ENCODE results near the gene SERPING1.

Gene SERPING1

GRCh38 chr11:57640068-57640800 is 42.7 kb downstream of the SERPING1 start:
- CTCF ChIA-PET: interaction anchor here (0.7 to 14.0 kb wide), 46 partner anchors 9 to 298 kb away, joined by 3 to 401 read pairs (median 6); partner anchors contain the start of genes CLP1, RTN4RL2, SERPING1 and SLC43A1
- WGBS (ENCODE audit: insufficient coverage): 48% methylated on average over 8 of the region's 9 CpGs

GRCh38 chr11:57641011-57641807 is 43.7 kb downstream of the SERPING1 start:
- Histone ChIP-seq H3K4me1 (ENCODE audit: control extremely low read depth in 1 of 4, control insufficient read depth in 4 of 4, insufficient read depth in 4 of 4, low read length in 3 of 4) (peaks cover 12 to 84% (median 55%) of the 10 kb centered on the region in 4 experiments), H3K4me3 (ENCODE audit: control insufficient read depth in 1 of 7, extremely low read depth in 1 of 7, insufficient read depth in 4 of 7, low read depth in 2 of 7, low read length in 6 of 7) (peak overlapping the region in 3 of 7 experiments; percentile 16 to 92 (median 92)), H3K27ac (ENCODE audit: insufficient read depth in 1 of 2, low read depth in 1 of 2, low read length in 2 of 2, poor library complexity in 1 of 2, severe bottlenecking in 2 of 2) (no peak overlapping the region), H3K36me3 (ENCODE audit: control insufficient read depth in 4 of 4, insufficient read depth in 4 of 4, low read length in 3 of 4) (peaks cover 0 to 12% (median 1%) of the 10 kb centered on the region in 4 experiments), H3K9me3 (ENCODE audit: control extremely low read depth in 1 of 5, control insufficient read depth in 4 of 5, insufficient read depth in 2 of 5, low read depth in 1 of 5, low read length in 4 of 5) (no peaks in the 10 kb centered on the region), H3K27me3 (replicated peaks in 2 of 5; ENCODE audit: control insufficient read depth in 4 of 5, insufficient read depth in 5 of 5, low read length in 4 of 5) (peaks cover 0 to 7% (median 1%) of the 10 kb centered on the region in 5 experiments)
- ChIA-PET CTCF (interaction anchor here (0.6 to 14.0 kb wide), 48 partner anchors 8 to 296 kb away, joined by 3 to 401 read pairs (median 5); partner anchors contain the start of genes CLP1, RTN4RL2, SERPING1 and SLC43A1), POLR2A (interaction anchor here (0.6 to 3.3 kb wide), 5 partner anchors 72 to 110 kb away, joined by 3 to 18 read pairs (median 3); partner anchors contain the start of genes SELENOH, TIMM10 and UBE2L6)
- 53% methylated on average over 6 of the region's 7 CpGs for WGBS (ENCODE audit: insufficient coverage)
- peak; percentile 67 to 83 (median 78) for DNase-seq

More at GRCh38 chr11:57640068-57640800, 42.7 kb downstream of the SERPING1 start:
- peak overlapping the region; percentile 16 to 92 (median 88) for H3K4me3 ChIP-seq (ENCODE audit: control insufficient read depth in 1 of 7, extremely low read depth in 1 of 7, insufficient read depth in 4 of 7, low read depth in 2 of 7, low read length in 6 of 7)
- H3K9me3 ChIP-seq (ENCODE audit: control extremely low read depth in 1 of 5, control insufficient read depth in 4 of 5, insufficient read depth in 2 of 5, low read depth in 1 of 5, low read length in 4 of 5): no peaks in the 10 kb centered on the region
- POLR2A ChIA-PET: interaction anchor here (0.6 to 3.3 kb wide), 6 partner anchors 8 to 109 kb away, joined by 3 to 18 read pairs (median 3); partner anchors contain the start of genes SELENOH, TIMM10 and UBE2L6
- H3K4me1 ChIP-seq (ENCODE audit: control extremely low read depth in 1 of 4, control insufficient read depth in 4 of 4, insufficient read depth in 4 of 4, low read length in 3 of 4): peaks cover 7 to 74% (median 45%) of the 10 kb centered on the region in 4 experiments
- peak overlapping the region; percentile 25 to 66 for H3K27ac ChIP-seq (ENCODE audit: insufficient read depth in 1 of 2, low read depth in 1 of 2, low read length in 2 of 2, poor library complexity in 1 of 2, severe bottlenecking in 2 of 2)
- H3K36me3 ChIP-seq (ENCODE audit: control insufficient read depth in 4 of 4, insufficient read depth in 4 of 4, low read length in 3 of 4): peaks cover 0 to 12% (median 1%) of the 10 kb centered on the region in 4 experiments
- no peak for DNase-seq
- no peaks in the 10 kb centered on the region for H3K27me3 ChIP-seq (replicated peaks in 2 of 5; ENCODE audit: control insufficient read depth in 4 of 5, insufficient read depth in 5 of 5, low read length in 4 of 5)

GRCh38 chr11:57643802-57644201 is 46.3 kb downstream of the SERPING1 start:
- H3K4me1 ChIP-seq (ENCODE audit: control extremely low read depth in 1 of 4, control insufficient read depth in 4 of 4, insufficient read depth in 4 of 4, low read length in 3 of 4): peaks cover 19 to 93% (median 68%) of the 10 kb centered on the region in 4 experiments
- no peaks in the 10 kb centered on the region for H3K9me3 ChIP-seq (ENCODE audit: control extremely low read depth in 1 of 5, control insufficient read depth in 4 of 5, insufficient read depth in 2 of 5, low read depth in 1 of 5, low read length in 4 of 5)
- peaks cover 0 to 12% (median 1%) of the 10 kb centered on the region in 4 experiments for H3K36me3 ChIP-seq (ENCODE audit: control insufficient read depth in 4 of 4, insufficient read depth in 4 of 4, low read length in 3 of 4)
- POLR2A ChIA-PET: no interaction called here
- H3K4me3 ChIP-seq (ENCODE audit: control insufficient read depth in 1 of 7, extremely low read depth in 1 of 7, insufficient read depth in 4 of 7, low read depth in 2 of 7, low read length in 6 of 7): no peak overlapping the region
- H3K27ac ChIP-seq (ENCODE audit: insufficient read depth in 1 of 2, low read depth in 1 of 2, low read length in 2 of 2, poor library complexity in 1 of 2, severe bottlenecking in 2 of 2): no peak overlapping the region
- WGBS (ENCODE audit: insufficient coverage): 86% methylated on average over 3 of the region's 3 CpGs
- CTCF ChIA-PET: interaction anchor here (0.7 to 14.0 kb wide), 24 partner anchors 9 to 214 kb away, joined by 3 to 401 read pairs (median 6); partner anchors contain the start of genes CLP1, TIMM10 and UBE2L6
- H3K27me3 ChIP-seq (replicated peaks in 2 of 5; ENCODE audit: control insufficient read depth in 4 of 5, insufficient read depth in 5 of 5, low read length in 4 of 5): peaks cover 0 to 32% (median 16%) of the 10 kb centered on the region in 5 experiments
- DNase-seq: no peak

GRCh38 chr11:57644748-57645688 is 47.5 kb downstream of the SERPING1 start:
- DNase-seq: peak; percentile 82 to 88 (median 87)
- H3K27ac ChIP-seq (ENCODE audit: insufficient read depth in 1 of 2, low read depth in 1 of 2, low read length in 2 of 2, poor library complexity in 1 of 2, severe bottlenecking in 2 of 2): no peak overlapping the region
- peaks cover 21 to 93% (median 66%) of the 10 kb centered on the region in 4 experiments for H3K4me1 ChIP-seq (ENCODE audit: control extremely low read depth in 1 of 4, control insufficient read depth in 4 of 4, insufficient read depth in 4 of 4, low read length in 3 of 4)
- CTCF ChIA-PET: interaction anchor here (0.6 to 14.0 kb wide), 31 partner anchors 10 to 947 kb away, joined by 3 to 401 read pairs (median 5); partner anchors contain the start of genes CLP1, TIMM10 and UBE2L6
- H3K9me3 ChIP-seq (ENCODE audit: control extremely low read depth in 1 of 5, control insufficient read depth in 4 of 5, insufficient read depth in 2 of 5, low read depth in 1 of 5, low read length in 4 of 5): no peaks in the 10 kb centered on the region
- peaks cover 0 to 12% (median 1%) of the 10 kb centered on the region in 4 experiments for H3K36me3 ChIP-seq (ENCODE audit: control insufficient read depth in 4 of 4, insufficient read depth in 4 of 4, low read length in 3 of 4)
- WGBS (ENCODE audit: insufficient coverage): 36% methylated on average over 11 of the region's 17 CpGs
- no peak overlapping the region for H3K4me3 ChIP-seq (ENCODE audit: control insufficient read depth in 1 of 7, extremely low read depth in 1 of 7, insufficient read depth in 4 of 7, low read depth in 2 of 7, low read length in 6 of 7)
- POLR2A ChIA-PET: interaction anchor here (1.0 kb wide), 1 partner anchor 77 kb away, joined by 3 read pairs; no protein-coding TSS in a partner anchor
- H3K27me3 ChIP-seq (replicated peaks in 2 of 5; ENCODE audit: control insufficient read depth in 4 of 5, insufficient read depth in 5 of 5, low read length in 4 of 5): peaks cover 0 to 41% (median 19%) of the 10 kb centered on the region in 5 experiments

GRCh38 chr11:57645689-57646085 is 48.2 kb downstream of the SERPING1 start:
- peak overlapping the region in 1 of 7 experiments; percentile 40 for H3K4me3 ChIP-seq (ENCODE audit: control insufficient read depth in 1 of 7, extremely low read depth in 1 of 7, insufficient read depth in 4 of 7, low read depth in 2 of 7, low read length in 6 of 7)
- H3K9me3 ChIP-seq (ENCODE audit: control extremely low read depth in 1 of 5, control insufficient read depth in 4 of 5, insufficient read depth in 2 of 5, low read depth in 1 of 5, low read length in 4 of 5): no peaks in the 10 kb centered on the region
- CTCF ChIA-PET: interaction anchor here (0.9 to 14.0 kb wide), 9 partner anchors 10 to 161 kb away, joined by 3 to 401 read pairs (median 14); partner anchors contain the start of genes CLP1, TIMM10 and UBE2L6
- H3K27me3 ChIP-seq (replicated peaks in 2 of 5; ENCODE audit: control insufficient read depth in 4 of 5, insufficient read depth in 5 of 5, low read length in 4 of 5): peaks cover 0 to 44% (median 19%) of the 10 kb centered on the region in 5 experiments
- H3K4me1 ChIP-seq (ENCODE audit: control extremely low read depth in 1 of 4, control insufficient read depth in 4 of 4, insufficient read depth in 4 of 4, low read length in 3 of 4): peaks cover 20 to 91% (median 65%) of the 10 kb centered on the region in 4 experiments
- no peak for DNase-seq
- H3K27ac ChIP-seq (ENCODE audit: insufficient read depth in 1 of 2, low read depth in 1 of 2, low read length in 2 of 2, poor library complexity in 1 of 2, severe bottlenecking in 2 of 2): no peak overlapping the region
- WGBS (ENCODE audit: insufficient coverage): 28% methylated on average over 4 of the region's 5 CpGs
- H3K36me3 ChIP-seq (ENCODE audit: control insufficient read depth in 4 of 4, insufficient read depth in 4 of 4, low read length in 3 of 4): peaks cover 0 to 9% (median 1%) of the 10 kb centered on the region in 4 experiments
- POLR2A ChIA-PET: interaction anchor here (1.0 kb wide), 1 partner anchor 78 kb away, joined by 3 read pairs; no protein-coding TSS in a partner anchor

All from common myeloid progenitor, CD34-positive (primary cell).